ENCODE measurements around the gene SLC8A3. TPM values are rescaled to one million over a fixed set of nuclear protein-coding genes. Genes with fewer than 3 reads are reported as not detected.

SLC8A3 gene
- total and polyA plus RNA-seq, 2 of the 13 experiments (the other 11 are each of a cell fraction or from before 2014, with no cell fraction given): 0.01 to 0.02 TPM

DNA sequence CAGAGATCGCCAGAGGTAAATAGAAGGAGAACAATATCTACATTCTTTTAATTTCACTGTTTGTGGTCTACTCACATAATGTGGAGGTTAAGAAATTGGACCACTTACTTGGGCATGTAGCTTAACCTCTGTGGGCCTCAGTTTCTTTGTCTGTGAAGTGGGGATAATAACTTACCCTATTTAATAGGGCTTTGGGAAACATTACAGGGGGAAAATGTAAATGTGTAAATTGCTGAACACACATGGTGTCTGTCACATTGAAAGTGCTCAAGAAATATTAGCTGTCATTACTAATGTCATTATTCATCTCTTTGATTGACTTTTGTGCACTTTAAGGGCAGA lies 140.5 kb downstream of the SLC8A3 start (continued):
- TF ChIP-seq, protein P1, sequence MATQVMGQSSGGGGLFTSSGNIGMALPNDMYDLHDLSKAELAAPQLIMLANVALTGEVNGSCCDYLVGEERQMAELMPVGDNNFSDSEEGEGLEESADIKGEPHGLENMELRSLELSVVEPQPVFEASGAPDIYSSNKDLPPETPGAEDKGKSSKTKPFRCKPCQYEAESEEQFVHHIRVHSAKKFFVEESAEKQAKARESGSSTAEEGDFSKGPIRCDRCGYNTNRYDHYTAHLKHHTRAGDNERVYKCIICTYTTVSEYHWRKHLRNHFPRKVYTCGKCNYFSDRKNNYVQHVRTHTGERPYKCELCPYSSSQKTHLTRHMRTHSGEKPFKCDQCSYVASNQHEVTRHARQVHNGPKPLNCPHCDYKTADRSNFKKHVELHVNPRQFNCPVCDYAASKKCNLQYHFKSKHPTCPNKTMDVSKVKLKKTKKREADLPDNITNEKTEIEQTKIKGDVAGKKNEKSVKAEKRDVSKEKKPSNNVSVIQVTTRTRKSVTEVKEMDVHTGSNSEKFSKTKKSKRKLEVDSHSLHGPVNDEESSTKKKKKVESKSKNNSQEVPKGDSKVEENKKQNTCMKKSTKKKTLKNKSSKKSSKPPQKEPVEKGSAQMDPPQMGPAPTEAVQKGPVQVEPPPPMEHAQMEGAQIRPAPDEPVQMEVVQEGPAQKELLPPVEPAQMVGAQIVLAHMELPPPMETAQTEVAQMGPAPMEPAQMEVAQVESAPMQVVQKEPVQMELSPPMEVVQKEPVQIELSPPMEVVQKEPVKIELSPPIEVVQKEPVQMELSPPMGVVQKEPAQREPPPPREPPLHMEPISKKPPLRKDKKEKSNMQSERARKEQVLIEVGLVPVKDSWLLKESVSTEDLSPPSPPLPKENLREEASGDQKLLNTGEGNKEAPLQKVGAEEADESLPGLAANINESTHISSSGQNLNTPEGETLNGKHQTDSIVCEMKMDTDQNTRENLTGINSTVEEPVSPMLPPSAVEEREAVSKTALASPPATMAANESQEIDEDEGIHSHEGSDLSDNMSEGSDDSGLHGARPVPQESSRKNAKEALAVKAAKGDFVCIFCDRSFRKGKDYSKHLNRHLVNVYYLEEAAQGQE (IDR thresholded peaks at IDR 0.05; ENCODE audit: borderline replicate concordance in 1 of 2, low read depth in 1 of 2, low read length in 2 of 2): 0 out of 4 replicates have a peak, but pooled peaks of 1 of the 2 experiments have one; percentile 11
- TF ChIP-seq NPAS2 (CRISPR knock-in tag; IDR thresholded peaks at IDR 0.05; ENCODE audit: borderline replicate concordance): no peak
- no peak for TF ChIP-seq TBP (CRISPR knock-in tag; IDR thresholded peaks at IDR 0.05)
- no peak for TF ChIP-seq HOXD1 (CRISPR knock-in tag; IDR thresholded peaks at IDR 0.05)
- TF ChIP-seq ZNF264 (CRISPR knock-in tag; IDR thresholded peaks at IDR 0.05): peak; percentile 71; the same call in 1 of the 2 replicates
- no peak for TF ChIP-seq SKI (IDR thresholded peaks at IDR 0.05; ENCODE audit: partially characterized antibody)
- TF ChIP-seq SP140L (CRISPR knock-in tag; IDR thresholded peaks at IDR 0.05; ENCODE audit: borderline replicate concordance): no peak
- peak; percentile 88 for TF ChIP-seq ZMYM2 (CRISPR knock-in tag; IDR thresholded peaks at IDR 0.05)
- no peak for TF ChIP-seq HHEX (CRISPR knock-in tag; IDR thresholded peaks at IDR 0.05)
- TF ChIP-seq, protein P2, sequence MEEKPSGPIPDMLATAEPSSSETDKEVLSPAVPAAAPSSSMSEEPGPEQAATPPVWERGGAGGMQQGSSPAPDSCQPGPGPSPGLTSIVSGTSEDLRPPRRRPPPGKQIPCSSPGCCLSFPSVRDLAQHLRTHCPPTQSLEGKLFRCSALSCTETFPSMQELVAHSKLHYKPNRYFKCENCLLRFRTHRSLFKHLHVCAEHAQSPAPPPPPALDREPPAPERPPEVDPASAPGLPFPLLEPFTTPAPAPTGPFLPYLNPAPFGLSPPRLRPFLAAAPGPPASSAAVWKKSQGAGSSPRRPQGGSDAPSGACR (CRISPR knock-in tag; IDR thresholded peaks at IDR 0.05): no peak
- TF ChIP-seq, protein P3, sequence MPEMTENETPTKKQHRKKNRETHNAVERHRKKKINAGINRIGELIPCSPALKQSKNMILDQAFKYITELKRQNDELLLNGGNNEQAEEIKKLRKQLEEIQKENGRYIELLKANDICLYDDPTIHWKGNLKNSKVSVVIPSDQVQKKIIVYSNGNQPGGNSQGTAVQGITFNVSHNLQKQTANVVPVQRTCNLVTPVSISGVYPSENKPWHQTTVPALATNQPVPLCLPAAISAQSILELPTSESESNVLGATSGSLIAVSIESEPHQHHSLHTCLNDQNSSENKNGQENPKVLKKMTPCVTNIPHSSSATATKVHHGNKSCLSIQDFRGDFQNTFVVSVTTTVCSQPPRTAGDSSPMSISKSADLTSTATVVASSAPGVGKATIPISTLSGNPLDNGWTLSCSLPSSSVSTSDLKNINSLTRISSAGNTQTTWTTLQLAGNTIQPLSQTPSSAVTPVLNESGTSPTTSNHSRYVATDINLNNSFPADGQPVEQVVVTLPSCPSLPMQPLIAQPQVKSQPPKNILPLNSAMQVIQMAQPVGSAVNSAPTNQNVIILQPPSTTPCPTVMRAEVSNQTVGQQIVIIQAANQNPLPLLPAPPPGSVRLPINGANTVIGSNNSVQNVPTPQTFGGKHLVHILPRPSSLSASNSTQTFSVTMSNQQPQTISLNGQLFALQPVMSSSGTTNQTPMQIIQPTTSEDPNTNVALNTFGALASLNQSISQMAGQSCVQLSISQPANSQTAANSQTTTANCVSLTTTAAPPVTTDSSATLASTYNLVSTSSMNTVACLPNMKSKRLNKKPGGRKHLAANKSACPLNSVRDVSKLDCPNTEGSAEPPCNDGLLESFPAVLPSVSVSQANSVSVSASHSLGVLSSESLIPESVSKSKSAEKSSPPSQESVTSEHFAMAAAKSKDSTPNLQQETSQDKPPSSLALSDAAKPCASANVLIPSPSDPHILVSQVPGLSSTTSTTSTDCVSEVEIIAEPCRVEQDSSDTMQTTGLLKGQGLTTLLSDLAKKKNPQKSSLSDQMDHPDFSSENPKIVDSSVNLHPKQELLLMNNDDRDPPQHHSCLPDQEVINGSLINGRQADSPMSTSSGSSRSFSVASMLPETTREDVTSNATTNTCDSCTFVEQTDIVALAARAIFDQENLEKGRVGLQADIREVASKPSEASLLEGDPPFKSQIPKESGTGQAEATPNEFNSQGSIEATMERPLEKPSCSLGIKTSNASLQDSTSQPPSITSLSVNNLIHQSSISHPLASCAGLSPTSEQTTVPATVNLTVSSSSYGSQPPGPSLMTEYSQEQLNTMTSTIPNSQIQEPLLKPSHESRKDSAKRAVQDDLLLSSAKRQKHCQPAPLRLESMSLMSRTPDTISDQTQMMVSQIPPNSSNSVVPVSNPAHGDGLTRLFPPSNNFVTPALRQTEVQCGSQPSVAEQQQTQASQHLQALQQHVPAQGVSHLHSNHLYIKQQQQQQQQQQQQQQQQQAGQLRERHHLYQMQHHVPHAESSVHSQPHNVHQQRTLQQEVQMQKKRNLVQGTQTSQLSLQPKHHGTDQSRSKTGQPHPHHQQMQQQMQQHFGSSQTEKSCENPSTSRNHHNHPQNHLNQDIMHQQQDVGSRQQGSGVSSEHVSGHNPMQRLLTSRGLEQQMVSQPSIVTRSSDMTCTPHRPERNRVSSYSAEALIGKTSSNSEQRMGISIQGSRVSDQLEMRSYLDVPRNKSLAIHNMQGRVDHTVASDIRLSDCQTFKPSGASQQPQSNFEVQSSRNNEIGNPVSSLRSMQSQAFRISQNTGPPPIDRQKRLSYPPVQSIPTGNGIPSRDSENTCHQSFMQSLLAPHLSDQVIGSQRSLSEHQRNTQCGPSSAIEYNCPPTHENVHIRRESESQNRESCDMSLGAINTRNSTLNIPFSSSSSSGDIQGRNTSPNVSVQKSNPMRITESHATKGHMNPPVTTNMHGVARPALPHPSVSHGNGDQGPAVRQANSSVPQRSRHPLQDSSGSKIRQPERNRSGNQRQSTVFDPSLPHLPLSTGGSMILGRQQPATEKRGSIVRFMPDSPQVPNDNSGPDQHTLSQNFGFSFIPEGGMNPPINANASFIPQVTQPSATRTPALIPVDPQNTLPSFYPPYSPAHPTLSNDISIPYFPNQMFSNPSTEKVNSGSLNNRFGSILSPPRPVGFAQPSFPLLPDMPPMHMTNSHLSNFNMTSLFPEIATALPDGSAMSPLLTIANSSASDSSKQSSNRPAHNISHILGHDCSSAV (CRISPR knock-in tag; IDR thresholded peaks at IDR 0.05; ENCODE audit: borderline replicate concordance): no peak
- TF ChIP-seq RAD21 (CRISPR knock-in tag; IDR thresholded peaks at IDR 0.05): no peak
- no peak for TF ChIP-seq ZNF652 (CRISPR knock-in tag; IDR thresholded peaks at IDR 0.05; ENCODE audit: borderline replicate concordance, low read depth)
- TF ChIP-seq HNF4A (CRISPR knock-in tag; IDR thresholded peaks at IDR 0.05): peak; percentile 53
- TF ChIP-seq ADNP (CRISPR knock-in tag; IDR thresholded peaks at IDR 0.05): peak; percentile 98
- TF ChIP-seq CEBPB (IDR thresholded peaks at IDR 0.05; ENCODE audit: borderline replicate concordance, low read depth, low read length): no peak
- peak; percentile 14; the same call in 1 of the 2 replicates for TF ChIP-seq ZKSCAN8 (CRISPR knock-in tag; IDR thresholded peaks at IDR 0.05; ENCODE audit: borderline replicate concordance)
- peak; percentile 59; the same call in 1 of the 2 replicates for TF ChIP-seq ZNF644 (CRISPR knock-in tag; IDR thresholded peaks at IDR 0.05; ENCODE audit: low read depth)
- TF ChIP-seq CHD4 (IDR thresholded peaks at IDR 0.05; ENCODE audit: borderline replicate concordance, low read length): peak; percentile 98
- TF ChIP-seq ATF1 (CRISPR knock-in tag; IDR thresholded peaks at IDR 0.05): no peak
